AG04450 (cell line): ENCODE data around the gene WDFY3. TPM values are rescaled to one million over a fixed set of nuclear protein-coding genes. Genes with fewer than 3 reads are reported as not detected.
A peak's percentile ranks its signal among the peaks of the same experiment; 100 is the strongest.

Source experiments
- CTCF ChIA-PET: fragments of 300-600, 350-600 bp; formaldehyde crosslinking; extraction: SDS; loops from one replicate; lab custom pipeline; 2022; ENCODE audit warnings: antibody characterized with exemption, inconsistent platforms; lab: Charles Lee
- POLR2A ChIA-PET: fragments of 350-600 bp; formaldehyde crosslinking; extraction: SDS; loops from one replicate; lab custom pipeline; 2021; ENCODE audit warnings: antibody characterized with exemption, inconsistent platforms; lab: Yijun Ruan, JAX
- DNase-seq: peaks from one replicate; pipeline ENCODE4 v3.0.0-alpha.2; 2011; ENCODE audit warnings: low read depth, low spot score
- H3K27ac ChIP-seq: one replicate; pipeline ENCODE4 v1.5.1; 2012; ENCODE audit warnings: low read depth, low read length, control low read depth
- H3K27me3 ChIP-seq: one replicate; pipeline ENCODE4 v1.6.0; 2012; ENCODE audit warnings: low read length; ENCODE audit not compliant: control insufficient read depth, insufficient read depth
- H3K4me3 ChIP-seq: 2 replicates; pipeline ENCODE4 v1.5.1; 2011; ENCODE audit warnings: mild to moderate bottlenecking, low read depth, low read length, control low read depth
- H3K9me3 ChIP-seq: 2 replicates; pipeline ENCODE4 v1.5.1; 2012; ENCODE audit warnings: low read length; ENCODE audit not compliant: control insufficient read depth, insufficient read depth
- CTCF ChIP-seq: IDR thresholded peaks from 2 replicates; pipeline ENCODE4 v1.5.1; 2011; ENCODE audit warnings: low read depth, low read length, control low read depth, inconsistent platforms
- polyA plus RNA-seq: library from polyadenylated mRNA; depleted of rRNA; stranded (reverse); fragments of >200 nt; gene quantifications from 2 replicates; pipeline ENCODE4 v1.2.3, GENCODE V29; 2011

Gene WDFY3
- polyA plus RNA-seq, 1 experiment: 31.5 TPM

- H3K27ac ChIP-seq: no peak overlapping the region
- no peaks in the 10 kb centered on the region for H3K9me3 ChIP-seq
- no peaks in the 10 kb centered on the region for H3K27me3 ChIP-seq
- CTCF ChIA-PET: no interaction called here
- DNase-seq: no peak
- H3K4me3 ChIP-seq: no peak overlapping the region
- POLR2A ChIA-PET: no interaction called here
- TF ChIP-seq CTCF: no peak
Measured at GRCh38 chr4:84697159-84697558, 269.3 kb downstream of the WDFY3 start.

GRCh38 chr4:84691800-84692199 lies 274.7 kb downstream of the WDFY3 start:
- TF ChIP-seq CTCF: no peak
- no peak for DNase-seq
- ChIA-PET POLR2A (interaction anchor here (1.0 kb wide), 1 partner anchor 275 kb away, joined by 3 read pairs; the partner anchor contains the start of gene WDFY3), CTCF (interaction anchor here (1.2 to 2.1 kb wide), 4 partner anchors 13 to 279 kb away, joined by 3 to 9 read pairs (median 6); no protein-coding TSS in a partner anchor)
- no peak overlapping the region for H3K27ac ChIP-seq
- no peaks in the 10 kb centered on the region for H3K27me3 ChIP-seq
- H3K9me3 ChIP-seq: no peaks in the 10 kb centered on the region
- no peak overlapping the region for H3K4me3 ChIP-seq

- CTCF ChIA-PET: interaction anchor here (1.2 to 2.1 kb wide), 4 partner anchors 12 to 280 kb away, joined by 3 to 9 read pairs (median 6); no protein-coding TSS in a partner anchor
Measured at GRCh38 chr4:84691170-84691691, 275.3 kb downstream of the WDFY3 start.

GRCh38 chr4:84690481-84690880 lies 276.0 kb downstream of the WDFY3 start:
- Histone ChIP-seq H3K27me3 (no peaks in the 10 kb centered on the region), H3K27ac (peak overlapping the region; percentile 62), H3K9me3 (no peaks in the 10 kb centered on the region), H3K4me3 (no peak overlapping the region)
- no peak for TF ChIP-seq CTCF
- CTCF ChIA-PET: interaction anchor here (0.5 to 2.1 kb wide), 5 partner anchors 11 to 280 kb away, joined by 3 to 9 read pairs (median 6); no protein-coding TSS in a partner anchor
- POLR2A ChIA-PET: interaction anchor here (0.7 kb wide), 1 partner anchor 11 kb away, joined by 6 read pairs; no protein-coding TSS in a partner anchor
- no peak for DNase-seq

More at GRCh38 chr4:84691170-84691691, 275.3 kb downstream of the WDFY3 start:
- DNase-seq: peak; percentile 84
- H3K27me3 ChIP-seq: no peaks in the 10 kb centered on the region
- H3K4me3 ChIP-seq: peak overlapping the region; percentile 18; the same call in 1 of the 2 replicates
- no peak for TF ChIP-seq CTCF
- POLR2A ChIA-PET: interaction anchor here (0.7 to 1.0 kb wide), 2 partner anchors 12 to 276 kb away, joined by 3 to 6 read pairs; partner anchors contain the start of gene WDFY3
- H3K9me3 ChIP-seq: no peaks in the 10 kb centered on the region
- H3K27ac ChIP-seq: peak overlapping the region; percentile 62

- H3K9me3 ChIP-seq: no peaks in the 10 kb centered on the region
- no peak overlapping the region for H3K27ac ChIP-seq
- no peak overlapping the region for H3K4me3 ChIP-seq
- DNase-seq: no peak
- H3K27me3 ChIP-seq: no peaks in the 10 kb centered on the region
- no peak for TF ChIP-seq CTCF
- CTCF ChIA-PET: no interaction called here
- POLR2A ChIA-PET: no interaction called here
Measured at GRCh38 chr4:84689197-84689596, 277.3 kb downstream of the WDFY3 start.
